Measurements from ENCODE around the gene TCHHL1. TPM values are rescaled to one million over a fixed set of nuclear protein-coding genes. Genes with fewer than 3 reads are reported as not detected.

TCHHL1 gene
- total RNA-seq = not detected
- long read RNA-seq = 0 reads

DNA sequence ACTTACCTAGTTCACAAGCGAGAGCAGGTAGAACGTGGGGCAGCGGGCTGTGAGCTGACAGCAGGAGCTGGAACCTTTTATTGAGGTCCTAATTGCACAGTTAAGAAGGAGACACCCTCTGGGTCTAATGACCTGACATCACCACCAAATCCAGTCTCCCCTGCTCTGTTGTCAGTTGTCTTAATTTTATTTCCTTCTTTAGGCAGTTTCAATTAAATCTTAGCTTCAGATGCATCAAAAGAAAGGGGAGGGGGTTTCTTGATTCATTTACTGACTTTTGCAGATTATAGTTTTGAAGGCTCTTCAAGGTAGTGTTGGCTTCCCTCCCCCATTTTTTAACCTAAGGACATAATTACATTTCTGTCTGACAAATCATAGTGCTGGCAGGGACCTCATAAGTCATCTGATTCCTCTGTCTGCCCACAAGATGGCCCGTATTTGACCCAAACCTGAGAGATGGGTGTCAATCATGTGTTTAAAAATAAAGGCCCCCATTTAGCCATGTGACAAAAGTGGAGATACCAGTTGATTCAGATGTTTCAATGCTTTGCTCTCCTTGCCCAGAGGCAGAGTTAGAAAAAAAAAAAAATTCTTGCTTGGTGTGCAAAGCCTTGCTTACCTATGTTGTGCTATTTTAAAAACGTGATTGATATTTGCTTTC, at the start of gene TCHHL1:
TSS of gene TCHHL1 (minus strand) at position 51 of the 661 bp plus-strand sequence. CDS start 921 bp downstream, outside the sequence.
- intact Hi-C loops (cut with DNase I, micrococcal nuclease) = no loop called here
- ATAC-seq (no peak), DNase-seq (no peak)

DNA sequence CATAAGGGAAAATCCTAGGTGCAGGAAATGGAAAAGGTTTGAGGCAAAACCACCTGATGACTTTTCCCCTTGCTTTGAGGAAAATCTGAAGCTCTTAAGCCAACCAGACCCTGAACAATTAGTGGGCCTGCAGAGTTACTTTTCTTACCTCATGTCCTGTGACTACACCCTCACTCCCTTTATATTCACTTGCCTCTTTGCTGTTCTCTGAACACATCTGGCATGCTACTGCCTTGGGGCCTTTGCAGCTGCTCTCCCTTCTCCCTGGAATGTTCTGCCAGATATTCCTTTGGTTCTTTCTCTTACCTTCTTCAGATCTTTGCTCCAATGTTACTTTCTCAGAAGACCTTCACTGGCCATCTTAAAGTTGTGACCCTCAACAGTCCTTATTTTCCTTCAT, 48.4 kb upstream of the TCHHL1 start:
- intact Hi-C loops (cut with DNase I, micrococcal nuclease) = no loop called here
- DNase-seq = no peak
- no peak for ATAC-seq

DNA sequence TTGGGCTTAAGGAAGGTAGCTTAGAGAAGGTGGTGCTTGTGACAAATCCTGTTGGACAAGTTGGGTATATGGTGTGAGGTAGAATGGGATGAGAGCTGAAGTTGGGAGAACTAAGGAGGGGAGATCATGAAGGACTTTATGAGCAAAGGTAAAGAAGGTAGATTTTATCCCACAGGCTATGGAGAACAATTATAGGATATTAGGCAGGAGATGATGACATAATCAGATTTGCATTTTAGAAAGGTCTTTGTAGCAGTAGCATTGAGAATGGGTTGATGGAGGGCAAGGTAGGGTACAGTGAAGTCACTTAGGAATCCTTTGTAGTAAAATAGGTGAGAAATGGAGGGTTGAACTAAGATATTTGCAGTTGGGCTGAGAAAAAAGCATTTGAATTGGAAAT, 41.3 kb upstream of the TCHHL1 start:
- intact Hi-C loops (cut with DNase I, micrococcal nuclease) = no loop called here
- DNase-seq (no peak), ATAC-seq (no peak)

DNA sequence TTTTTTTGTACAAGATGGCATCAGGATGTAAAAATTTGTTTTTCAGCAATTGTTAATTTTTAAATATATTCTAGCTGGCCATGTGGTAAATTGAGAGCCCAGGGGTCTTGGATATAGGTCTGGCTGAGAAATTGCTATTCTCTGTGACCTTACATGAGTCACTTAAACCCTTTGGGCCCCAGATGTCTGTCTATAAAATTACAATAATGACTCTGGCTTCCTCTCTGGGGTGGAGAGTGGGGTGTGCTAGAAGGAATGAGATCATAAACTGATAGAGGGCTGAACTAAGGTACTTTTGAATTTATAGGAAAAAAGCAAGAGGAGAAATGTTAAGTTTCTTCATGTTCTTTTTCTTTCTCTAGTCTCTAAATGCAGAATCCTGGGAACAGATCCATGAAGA, 38.8 kb upstream of the TCHHL1 start:
- ATAC-seq (no peak), DNase-seq (no peak)
- intact Hi-C loops (cut with DNase I, micrococcal nuclease) = no loop called here

DNA sequence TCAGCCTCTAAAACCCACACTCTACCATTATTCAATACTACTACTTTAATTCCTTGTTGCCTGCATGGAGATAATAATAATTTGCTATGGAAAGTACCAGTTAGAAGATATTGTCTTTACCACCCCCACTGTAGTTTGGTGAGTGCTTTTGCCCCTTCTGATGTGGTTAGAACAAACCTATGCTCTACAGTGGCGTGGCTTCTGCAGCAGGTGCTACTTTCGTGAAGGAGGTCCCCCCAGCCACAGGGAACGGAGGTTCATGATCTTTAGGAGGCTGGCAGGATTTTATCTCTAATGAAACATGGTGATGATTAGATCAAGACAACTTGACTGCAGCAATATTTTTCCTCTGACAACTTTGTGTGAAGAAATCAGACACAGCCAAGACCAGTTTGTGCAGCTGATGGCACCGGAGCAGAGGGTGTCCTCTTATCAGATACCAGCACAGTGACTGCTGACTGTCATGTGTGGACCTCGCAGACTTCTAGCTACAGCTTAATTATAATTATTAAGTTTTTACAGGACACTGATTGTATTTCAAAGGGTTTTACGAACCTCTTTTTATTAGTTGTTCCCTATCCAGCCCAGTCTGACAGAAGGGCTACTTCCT, 37.1 kb upstream of the TCHHL1 start:
- ATAC-seq (no peak), DNase-seq (no peak)
- intact Hi-C loops (cut with DNase I, micrococcal nuclease) = no loop called here

DNA sequence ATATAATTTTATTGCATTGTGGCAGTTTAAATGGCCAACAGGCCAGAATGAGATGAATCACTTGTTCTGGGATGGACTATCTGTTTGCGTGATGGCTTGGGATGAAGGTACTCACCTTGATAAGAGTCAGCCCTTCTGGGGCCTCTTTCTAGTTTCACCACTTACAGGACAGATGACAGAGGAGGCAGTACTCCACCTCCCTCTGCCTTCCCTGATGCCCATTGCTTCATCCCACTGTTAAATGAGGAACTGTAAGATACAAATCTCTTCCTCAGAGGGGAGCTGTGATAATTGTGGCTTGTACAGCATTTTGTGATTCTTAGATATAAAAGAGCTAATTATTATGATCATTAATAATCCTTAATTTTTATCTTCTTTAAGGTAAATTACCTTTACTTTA, 30.1 kb upstream of the TCHHL1 start:
- ATAC-seq (no peak), DNase-seq (no peak)
- intact Hi-C loops (cut with DNase I, micrococcal nuclease) = no loop called here

DNA sequence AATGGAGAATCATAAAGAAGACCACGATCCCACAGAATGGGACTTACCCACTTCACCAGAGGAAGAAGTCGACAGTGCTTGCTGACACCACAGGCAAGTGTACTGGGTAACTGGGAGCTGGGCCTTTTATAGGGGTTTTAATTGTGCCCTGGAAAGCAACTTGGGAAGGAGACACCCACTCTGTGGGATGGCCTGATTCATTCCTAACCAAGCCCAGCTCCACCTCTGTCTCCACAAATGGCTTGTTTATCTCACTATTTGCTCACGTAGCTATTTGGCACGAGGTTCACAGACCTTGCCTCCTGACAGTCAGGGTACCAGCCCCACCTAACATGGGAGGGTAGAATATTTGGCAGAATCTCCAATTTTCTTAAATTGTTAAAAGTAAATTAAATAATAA, 26.5 kb upstream of the TCHHL1 start, which contains the start of gene TCHH:
TSS of gene TCHH (minus strand) at position 101 of the 400 bp plus-strand sequence. CDS start 1,364 bp downstream, outside the sequence.
- intact Hi-C loops (cut with DNase I, micrococcal nuclease) = no loop called here
- ATAC-seq = no peak
- no peak for DNase-seq

DNA sequence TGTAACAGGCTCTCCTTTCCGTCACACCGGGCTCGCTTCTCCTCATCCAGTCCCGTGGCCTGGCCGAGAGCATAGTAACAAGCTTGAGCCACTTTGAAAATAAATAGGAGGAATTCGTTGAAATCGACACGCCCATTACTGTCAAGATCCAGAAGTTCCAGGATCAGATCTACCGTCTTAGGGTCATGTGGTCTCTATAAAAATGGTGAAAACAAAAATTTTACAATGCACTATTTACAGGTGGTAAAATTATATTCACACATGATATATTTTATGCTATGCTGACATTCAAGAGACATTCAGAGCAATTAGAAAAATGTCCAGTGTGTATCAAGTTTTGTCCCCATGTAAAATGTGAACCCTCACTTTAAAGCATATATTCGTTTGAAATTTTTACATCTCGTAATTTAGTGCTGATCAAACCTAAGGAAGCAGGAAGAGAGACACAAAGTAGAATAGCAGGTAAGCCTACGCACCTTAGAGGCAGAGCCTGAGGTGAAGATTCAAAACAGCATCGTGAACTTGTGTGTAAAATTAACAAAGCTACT, 24.1 kb upstream of the TCHHL1 start:
- no peak for ATAC-seq
- intact Hi-C loops (cut with DNase I, micrococcal nuclease) = no loop called here

DNA sequence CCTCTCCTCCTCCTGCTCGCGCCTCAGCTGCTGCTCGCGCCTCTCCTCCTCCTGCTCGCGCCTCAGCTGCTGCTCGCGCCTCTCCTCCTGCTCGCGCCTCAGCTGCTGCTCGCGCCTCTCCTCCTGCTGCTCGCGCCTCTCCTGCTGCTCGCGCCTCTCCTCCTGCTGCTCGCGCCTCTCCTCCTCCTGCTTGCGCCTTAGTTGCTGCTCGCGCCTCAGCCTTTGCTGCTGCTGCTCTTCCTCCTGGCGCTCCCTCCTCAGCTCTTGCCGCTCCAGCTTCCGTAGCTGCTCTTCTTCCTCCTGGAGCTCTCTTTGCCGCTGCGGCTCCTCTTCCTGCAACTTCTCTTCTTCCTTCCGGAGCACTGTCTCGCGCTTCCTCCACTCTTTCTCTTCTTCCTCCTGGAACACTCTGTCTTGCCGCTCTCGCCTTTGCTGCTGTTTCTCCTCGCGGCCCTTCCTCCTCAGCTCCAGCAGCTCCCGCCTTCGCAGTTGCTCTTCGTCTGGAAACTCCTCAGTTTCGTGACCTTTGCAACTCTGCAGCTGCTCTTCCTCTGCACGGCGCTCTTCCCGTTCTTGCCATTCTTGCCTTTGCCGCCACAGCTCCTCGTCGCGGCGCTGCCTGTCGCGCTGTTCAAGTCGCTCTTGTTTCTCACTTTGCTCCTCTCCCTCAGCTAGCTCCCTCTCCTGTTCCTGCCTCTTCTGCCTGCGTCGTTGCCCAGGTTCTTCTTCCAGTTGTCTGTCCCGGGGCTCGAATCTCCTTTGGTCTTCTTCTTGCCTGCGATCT, 23.4 kb upstream of the TCHHL1 start:
- intact Hi-C loops (cut with DNase I, micrococcal nuclease) = no loop called here
- ATAC-seq (peak; percentile 46), DNase-seq (peak in 1 of 2 donors; percentile 12)

More for the DNA sequence above, 24.1 kb upstream of the TCHHL1 start:
- no peak for DNase-seq

DNA sequence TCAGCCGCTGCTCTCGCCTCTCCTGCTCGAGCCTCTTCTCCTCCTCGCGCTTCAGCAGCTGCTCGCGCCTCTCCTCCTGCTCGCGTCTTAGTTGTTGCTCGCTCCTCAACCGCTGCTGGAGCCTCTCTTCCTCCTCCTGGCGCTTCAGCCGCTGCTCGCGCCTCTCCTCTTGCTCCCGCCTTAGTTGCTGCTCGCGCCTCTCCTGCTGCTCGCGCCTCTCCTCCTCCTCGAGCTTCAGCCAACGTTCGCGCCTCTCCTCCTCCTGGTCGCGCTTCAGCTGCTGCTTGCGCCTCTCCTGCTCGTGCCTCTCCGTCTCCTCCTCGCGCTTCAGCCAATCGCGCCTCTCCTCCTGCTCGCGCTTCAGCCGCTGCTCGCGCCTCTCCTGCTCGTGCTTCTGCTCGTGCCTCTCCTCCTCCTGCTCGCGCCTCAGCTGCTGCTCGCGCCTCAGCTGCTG, 22.7 kb upstream of the TCHHL1 start:
- DNase-seq = peak in 1 of 2 donors; percentile 5
- intact Hi-C loops (cut with DNase I, micrococcal nuclease) = no loop called here
- peak; percentile 23 for ATAC-seq

DNA sequence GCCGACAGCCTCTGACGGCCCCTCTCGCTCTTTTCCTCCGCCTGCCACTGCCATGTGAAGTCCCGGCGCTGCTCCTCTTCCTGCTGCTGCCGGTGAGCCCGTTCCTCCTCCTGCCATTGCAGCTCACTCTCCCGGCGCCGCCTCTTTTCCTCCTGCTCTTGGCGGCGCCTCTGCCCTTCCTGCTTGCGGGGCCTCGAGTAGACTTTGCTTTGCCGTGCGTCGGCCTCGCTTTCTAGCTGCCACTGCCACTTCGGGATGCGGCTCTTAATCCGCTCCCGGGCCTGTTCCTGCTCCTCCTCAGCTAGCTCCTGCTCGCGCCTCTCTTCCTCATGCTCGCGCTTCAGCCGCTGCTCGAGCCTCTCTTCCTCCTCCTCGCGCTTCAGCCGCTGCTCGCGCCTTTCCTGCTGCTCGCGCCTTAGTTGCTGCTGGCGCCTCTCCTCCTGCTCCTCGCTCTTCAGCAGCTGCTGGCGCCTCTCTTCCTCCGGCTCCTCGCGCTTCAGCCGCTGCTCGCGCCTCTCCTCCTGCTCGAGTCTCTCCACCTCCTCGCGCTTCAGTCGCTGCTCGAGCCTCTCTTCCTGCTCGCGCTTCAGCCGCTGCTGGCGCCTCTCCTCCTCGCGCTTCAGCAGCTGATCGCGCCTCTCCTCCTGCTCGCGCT, 22.1 kb upstream of the TCHHL1 start:
- DNase-seq (peak; percentile 27 to 43), ATAC-seq (peak; percentile 65)
- intact Hi-C loops (cut with DNase I, micrococcal nuclease) = no loop called here

DNA sequence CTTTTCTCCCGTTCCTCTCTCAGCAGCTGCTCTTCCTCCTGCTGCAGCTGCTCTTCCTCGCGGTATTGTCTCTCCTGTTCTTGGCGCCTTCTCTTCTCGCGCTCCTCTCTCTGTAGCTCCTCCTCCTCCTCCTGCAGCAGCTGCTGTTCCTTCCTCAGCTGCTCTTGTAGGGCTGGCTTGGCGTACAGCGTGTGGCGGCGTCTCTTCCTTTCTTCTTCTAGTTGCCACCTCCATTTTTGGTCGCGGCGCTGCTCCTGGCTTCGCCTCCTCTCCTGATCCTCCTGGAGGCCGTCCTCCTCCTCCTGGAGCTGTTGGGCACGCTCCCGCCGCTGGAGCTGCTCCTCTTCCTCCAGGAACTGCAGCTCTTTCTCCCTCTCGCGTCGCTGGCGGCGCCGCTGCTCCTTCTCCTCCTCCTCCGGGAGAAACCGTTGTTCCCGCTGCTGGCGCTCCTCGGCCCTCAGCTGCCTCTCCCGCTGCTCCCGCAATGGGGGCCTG, 21.5 kb upstream of the TCHHL1 start:
- DNase-seq (peak; percentile 16 to 27), ATAC-seq (peak; percentile 38)
- intact Hi-C loops (cut with DNase I, micrococcal nuclease) = no loop called here

DNA sequence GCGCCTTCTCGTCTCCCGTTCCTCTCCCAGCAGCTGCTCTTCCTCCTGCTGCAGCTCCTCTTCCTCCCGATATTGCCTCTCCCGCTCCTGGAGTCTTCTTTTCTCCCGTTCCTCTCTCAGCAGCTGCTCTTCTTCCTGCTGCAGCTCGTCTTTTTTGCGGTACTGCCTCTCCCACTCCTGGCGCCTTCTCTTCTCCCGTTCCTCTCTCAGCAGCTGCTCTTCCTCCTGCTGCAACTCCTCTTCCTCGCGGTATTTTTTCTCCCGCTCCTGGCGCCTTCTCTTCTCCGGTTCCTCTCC, 21.1 kb upstream of the TCHHL1 start:
- DNase-seq (no peak), ATAC-seq (no peak)
- intact Hi-C loops (cut with DNase I, micrococcal nuclease) = no loop called here

DNA sequence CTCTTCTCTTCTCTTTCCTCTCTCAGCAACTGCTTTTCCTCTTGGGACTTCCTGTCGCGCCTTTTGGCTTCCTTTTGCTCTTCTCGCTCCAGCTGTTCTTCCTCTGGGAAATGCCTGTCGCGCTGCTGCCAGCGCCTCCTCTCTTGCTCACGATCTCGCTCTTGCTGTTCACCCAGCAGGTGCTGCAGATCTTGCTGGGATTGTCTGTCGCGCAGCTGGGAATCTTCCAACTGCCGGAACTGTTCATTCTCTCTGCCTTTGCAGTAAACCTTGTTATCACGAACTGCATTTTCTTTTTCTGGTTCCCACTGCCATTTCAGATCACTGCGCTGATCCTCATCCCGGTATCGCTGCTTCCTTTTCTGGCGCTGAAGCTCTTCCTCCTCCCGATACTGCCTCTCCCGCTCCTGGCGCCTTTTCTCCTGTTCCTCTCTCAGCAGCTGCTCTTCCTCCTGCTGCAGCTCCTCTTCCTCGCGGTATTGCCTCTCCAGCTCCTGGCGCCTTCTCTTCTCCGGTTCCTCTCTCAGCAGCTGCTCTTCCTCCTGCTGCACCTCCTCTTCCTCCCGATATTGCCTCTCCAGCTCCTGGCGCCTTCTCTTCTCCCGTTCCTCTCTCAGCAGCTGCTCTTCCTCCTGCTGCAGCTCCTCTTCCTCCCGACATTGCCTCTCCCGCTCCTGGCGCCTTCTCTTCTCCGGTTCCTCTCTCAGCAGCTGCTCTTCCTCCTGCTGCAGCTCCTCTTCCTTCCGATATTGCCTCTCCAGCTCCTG, 20.6 kb upstream of the TCHHL1 start:
- DNase-seq = peak in 1 of 2 donors; percentile 11
- intact Hi-C loops (cut with DNase I, micrococcal nuclease) = no loop called here
- no peak for ATAC-seq

DNA sequence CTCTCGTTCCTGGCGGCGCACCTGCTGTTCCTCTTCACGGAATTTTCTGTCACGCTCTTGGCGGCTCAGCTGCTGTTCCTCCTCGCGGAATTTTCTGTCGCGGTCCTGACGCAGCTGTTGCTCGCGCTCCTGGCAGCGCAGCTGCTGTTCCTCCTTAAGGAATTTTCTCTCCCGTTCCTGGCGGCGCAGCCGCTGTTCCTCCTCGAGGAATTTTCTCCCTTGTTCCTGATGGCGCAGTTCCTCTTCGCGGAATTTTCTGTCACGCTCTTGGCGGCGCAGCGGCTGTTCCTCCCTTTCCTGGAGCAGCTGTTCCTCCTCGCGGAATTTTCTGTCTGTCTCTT, 20.0 kb upstream of the TCHHL1 start:
- intact Hi-C loops (cut with DNase I, micrococcal nuclease) = no loop called here
- DNase-seq = peak in 1 of 2 donors; percentile 10
- no peak for ATAC-seq

DNA sequence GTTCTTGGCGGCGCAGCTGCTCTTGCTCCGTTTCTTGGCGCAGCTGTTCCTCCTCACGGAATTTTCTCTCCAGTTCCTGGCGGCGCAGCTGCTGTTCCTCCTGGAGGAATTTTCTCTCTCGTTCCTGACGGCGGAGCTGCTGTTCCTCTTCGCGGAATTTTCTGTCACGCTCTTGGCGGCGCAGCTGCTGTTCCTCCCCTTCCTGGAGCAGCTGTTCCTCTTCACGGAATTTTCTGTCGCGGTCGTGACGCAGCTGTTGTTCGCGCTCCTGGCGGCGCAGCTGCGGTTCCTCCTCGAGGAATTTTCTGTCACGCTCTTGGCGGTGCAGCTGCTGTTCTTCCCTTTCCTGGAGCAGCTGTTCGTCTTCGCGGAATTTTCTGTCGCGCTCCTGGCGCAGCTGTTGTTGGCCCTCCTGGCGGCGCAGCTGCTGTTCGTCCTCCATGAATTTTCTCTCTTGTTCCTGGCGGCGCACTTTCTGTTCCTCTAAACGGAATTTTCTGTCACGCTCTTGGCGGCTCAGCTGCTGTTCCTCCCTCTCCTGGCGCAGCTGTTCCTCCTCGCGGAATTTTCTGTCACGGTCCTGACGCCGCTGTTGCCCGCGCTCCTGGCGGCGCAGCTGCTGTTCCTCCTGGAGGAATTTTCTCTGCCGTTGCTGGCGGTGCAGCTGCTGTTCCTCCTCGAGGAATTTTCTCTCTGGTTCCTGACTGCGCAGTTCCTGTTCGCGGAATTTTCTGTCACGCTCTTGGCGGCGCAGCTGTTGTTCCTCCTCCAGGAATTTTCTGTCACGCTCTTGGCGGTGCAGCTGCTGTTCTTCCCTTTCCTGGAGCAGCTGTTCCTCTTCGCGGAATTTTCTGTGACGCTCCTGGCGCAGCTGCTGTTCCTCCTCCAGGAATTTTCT, 19.4 kb upstream of the TCHHL1 start:
- ATAC-seq = peak; percentile 34
- peak; percentile 39 to 45 for DNase-seq
- intact Hi-C loops (cut with DNase I, micrococcal nuclease) = no loop called here
